Measurements from ENCODE around the gene NEURL1. TPM values are rescaled to one million over a fixed set of nuclear protein-coding genes. Genes with fewer than 3 reads are reported as not detected.
"Not testable (repeated sequence)": the region's sequence is repeated elsewhere in the genome, so short reads cannot be mapped to it uniquely, and the experiment has no call there.

NEURL1 gene
- total RNA-seq, 6 experiments from 2014 or later = 0.06 to 0.46 (median 0.27) TPM

GRCh38 chr10:103606097-103606438, 112.6 kb downstream of the NEURL1 start:
- peaks cover 13% of the 10 kb centered on the region for H3K27me3 Mint-ChIP-seq (ENCODE audit: insufficient read depth)
- peak overlapping the region; percentile 49 for H3K27ac Mint-ChIP-seq
- TF ChIP-seq CTCF (IDR thresholded peaks at IDR 0.05) = peak; percentile 33; the same call in 1 of the 2 replicates
- H3K36me3 Mint-ChIP-seq (ENCODE audit: low read depth) = peaks cover 39% of the 10 kb centered on the region
- H3K4me1 Mint-ChIP-seq (ENCODE audit: low read depth) = peaks cover 10% of the 10 kb centered on the region
- DNase-seq, H3K4me3 Mint-ChIP-seq, H3K9me3 Mint-ChIP-seq: not testable (repeated sequence)

DNA sequence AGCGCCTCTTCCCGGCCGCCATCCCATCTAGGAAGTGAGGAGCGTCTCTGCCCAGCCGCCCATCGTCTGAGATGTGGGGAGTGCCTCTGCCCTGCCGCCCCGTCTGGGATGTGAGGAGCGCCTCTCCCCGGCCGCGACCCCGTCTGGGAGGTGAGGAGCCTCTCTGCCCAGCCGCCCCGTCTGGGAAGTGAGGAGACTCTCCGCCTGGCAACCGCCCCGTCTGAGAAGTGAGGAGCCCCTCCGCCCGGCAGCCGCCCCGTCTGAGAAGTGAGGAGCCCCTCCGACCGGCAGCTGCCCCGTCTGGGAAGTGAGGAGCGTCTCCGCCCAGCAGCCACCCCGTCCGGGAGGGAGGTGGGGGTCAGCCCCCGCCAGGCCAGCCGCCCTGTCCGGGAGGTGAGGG, 113.5 kb downstream of the NEURL1 start:
- not testable (repeated sequence) for DNase-seq, H3K4me3 Mint-ChIP-seq, H3K27ac Mint-ChIP-seq, H3K9me3 Mint-ChIP-seq
- H3K27me3 Mint-ChIP-seq (ENCODE audit: insufficient read depth) = peaks cover 17% of the 10 kb centered on the region
- H3K36me3 Mint-ChIP-seq (ENCODE audit: low read depth) = peaks cover 44% of the 10 kb centered on the region
- H3K4me1 Mint-ChIP-seq (ENCODE audit: low read depth) = peaks cover 15% of the 10 kb centered on the region

GRCh38 chr10:103608056-103608455, 114.6 kb downstream of the NEURL1 start:
- H3K4me3 Mint-ChIP-seq, H3K9me3 Mint-ChIP-seq, DNase-seq: not testable (repeated sequence)
- Mint-ChIP-seq H3K4me1 (ENCODE audit: low read depth) (peaks cover 25% of the 10 kb centered on the region), H3K36me3 (ENCODE audit: low read depth) (peaks cover 42% of the 10 kb centered on the region), H3K27me3 (ENCODE audit: insufficient read depth) (peaks cover 16% of the 10 kb centered on the region), H3K27ac (peak overlapping the region; percentile 21; the same call in 1 of the 2 replicates)

GRCh38 chr10:103609231-103610082, 116.0 kb downstream of the NEURL1 start:
- H3K4me3 Mint-ChIP-seq = no peak overlapping the region
- H3K9me3 Mint-ChIP-seq = no peaks in the 10 kb centered on the region
- DNase-seq = no peak
- H3K36me3 Mint-ChIP-seq (ENCODE audit: low read depth) = peaks cover 40% of the 10 kb centered on the region
- peaks cover 17% of the 10 kb centered on the region for H3K27me3 Mint-ChIP-seq (ENCODE audit: insufficient read depth)
- peaks cover 39% of the 10 kb centered on the region for H3K4me1 Mint-ChIP-seq (ENCODE audit: low read depth)
- H3K27ac Mint-ChIP-seq = peak overlapping the region; percentile 15
- TF ChIP-seq CTCF (IDR thresholded peaks at IDR 0.05) = no peak

GRCh38 chr10:103610083-103610472, 116.6 kb downstream of the NEURL1 start:
- H3K36me3 Mint-ChIP-seq (ENCODE audit: low read depth) = peaks cover 42% of the 10 kb centered on the region
- no peak for TF ChIP-seq CTCF (IDR thresholded peaks at IDR 0.05)
- H3K4me3 Mint-ChIP-seq = no peak overlapping the region
- DNase-seq = no peak
- no peaks in the 10 kb centered on the region for H3K9me3 Mint-ChIP-seq
- H3K27ac Mint-ChIP-seq = peak overlapping the region; percentile 29; the same call in 1 of the 2 replicates
- H3K4me1 Mint-ChIP-seq (ENCODE audit: low read depth) = peaks cover 45% of the 10 kb centered on the region
- peaks cover 16% of the 10 kb centered on the region for H3K27me3 Mint-ChIP-seq (ENCODE audit: insufficient read depth)

- DNase-seq = no peak
- Mint-ChIP-seq H3K9me3 (no peaks in the 10 kb centered on the region), H3K36me3 (ENCODE audit: low read depth) (peaks cover 40% of the 10 kb centered on the region), H3K4me1 (ENCODE audit: low read depth) (peaks cover 46% of the 10 kb centered on the region), H3K27ac (peak overlapping the region; percentile 69), H3K27me3 (ENCODE audit: insufficient read depth) (peaks cover 16% of the 10 kb centered on the region), H3K4me3 (no peak overlapping the region)
- TF ChIP-seq CTCF (IDR thresholded peaks at IDR 0.05) = no peak
These were observed 117.5 kb downstream of the NEURL1 start for GRCh38 chr10:103610921-103611511.
